ENCODE data around the gene ZAP70.
"Not testable (repeated sequence)": the region's sequence is repeated elsewhere in the genome, so short reads cannot be mapped to it uniquely, and the experiment has no call there.

ZAP70 gene

GRCh38 chr2:97711394-97711711 is 2.0 kb upstream of the ZAP70 start:
- Histone ChIP-seq H3K4me3 (ENCODE audit: low read depth in 1 of 2, low read length in 2 of 2) (no peak overlapping the region), H3K27ac (ENCODE audit: low read length) (no peak overlapping the region), H3K36me3 (ENCODE audit: control insufficient read depth in 1 of 2, insufficient read depth in 2 of 2, low read length in 2 of 2) (no peaks in the 10 kb centered on the region), H3K27me3 (ENCODE audit: low read depth, low read length) (no peaks in the 10 kb centered on the region), H3K9me3 (ENCODE audit: control insufficient read depth in 1 of 2, low read length in 2 of 2) (no peaks in the 10 kb centered on the region), H3K4me1 (ENCODE audit: control insufficient read depth in 1 of 2, insufficient read depth in 2 of 2, low read length in 2 of 2) (no peaks in the 10 kb centered on the region)

GRCh38 chr2:97712175-97712574 is 1.2 kb upstream of the ZAP70 start:
- H3K9me3 ChIP-seq (ENCODE audit: control insufficient read depth in 1 of 2, low read length in 2 of 2); H3K27me3 ChIP-seq (ENCODE audit: low read depth, low read length); H3K36me3 ChIP-seq (ENCODE audit: control insufficient read depth in 1 of 2, insufficient read depth in 2 of 2, low read length in 2 of 2); H3K27ac ChIP-seq (ENCODE audit: low read length); H3K4me1 ChIP-seq (ENCODE audit: control insufficient read depth in 1 of 2, insufficient read depth in 2 of 2, low read length in 2 of 2); H3K4me3 ChIP-seq (ENCODE audit: low read depth in 1 of 2, low read length in 2 of 2): not testable (repeated sequence)

- Histone ChIP-seq H3K4me3 (ENCODE audit: low read depth in 1 of 2, low read length in 2 of 2) (no peak overlapping the region), H3K36me3 (ENCODE audit: control insufficient read depth in 1 of 2, insufficient read depth in 2 of 2, low read length in 2 of 2) (no peaks in the 10 kb centered on the region), H3K27ac (ENCODE audit: low read length) (no peak overlapping the region), H3K27me3 (ENCODE audit: low read depth, low read length) (no peaks in the 10 kb centered on the region), H3K4me1 (ENCODE audit: control insufficient read depth in 1 of 2, insufficient read depth in 2 of 2, low read length in 2 of 2) (no peaks in the 10 kb centered on the region), H3K9me3 (ENCODE audit: control insufficient read depth in 1 of 2, low read length in 2 of 2) (no peaks in the 10 kb centered on the region)
Observed at GRCh38 chr2:97712693-97713295, 582 bp upstream of the ZAP70 start.

GRCh38 chr2:97714084-97714949 is 941 bp downstream of the ZAP70 start:
- Histone ChIP-seq H3K4me1 (ENCODE audit: control insufficient read depth in 1 of 2, insufficient read depth in 2 of 2, low read length in 2 of 2) (no peaks in the 10 kb centered on the region), H3K9me3 (ENCODE audit: control insufficient read depth in 1 of 2, low read length in 2 of 2) (no peaks in the 10 kb centered on the region), H3K36me3 (ENCODE audit: control insufficient read depth in 1 of 2, insufficient read depth in 2 of 2, low read length in 2 of 2) (no peaks in the 10 kb centered on the region), H3K27ac (ENCODE audit: low read length) (no peak overlapping the region), H3K4me3 (ENCODE audit: low read depth in 1 of 2, low read length in 2 of 2) (no peak overlapping the region), H3K27me3 (ENCODE audit: low read depth, low read length) (no peaks in the 10 kb centered on the region)

GRCh38 chr2:97714950-97715652 is 1.7 kb downstream of the ZAP70 start:
- Histone ChIP-seq H3K36me3 (ENCODE audit: control insufficient read depth in 1 of 2, insufficient read depth in 2 of 2, low read length in 2 of 2) (no peaks in the 10 kb centered on the region), H3K27ac (ENCODE audit: low read length) (no peak overlapping the region), H3K9me3 (ENCODE audit: control insufficient read depth in 1 of 2, low read length in 2 of 2) (no peaks in the 10 kb centered on the region), H3K4me3 (ENCODE audit: low read depth in 1 of 2, low read length in 2 of 2) (no peak overlapping the region), H3K4me1 (ENCODE audit: control insufficient read depth in 1 of 2, insufficient read depth in 2 of 2, low read length in 2 of 2) (no peaks in the 10 kb centered on the region), H3K27me3 (ENCODE audit: low read depth, low read length) (no peaks in the 10 kb centered on the region)

- Histone ChIP-seq H3K27me3 (ENCODE audit: low read depth, low read length) (no peaks in the 10 kb centered on the region), H3K4me1 (ENCODE audit: control insufficient read depth in 1 of 2, insufficient read depth in 2 of 2, low read length in 2 of 2) (no peaks in the 10 kb centered on the region), H3K9me3 (ENCODE audit: control insufficient read depth in 1 of 2, low read length in 2 of 2) (no peaks in the 10 kb centered on the region), H3K4me3 (ENCODE audit: low read depth in 1 of 2, low read length in 2 of 2) (no peak overlapping the region), H3K36me3 (ENCODE audit: control insufficient read depth in 1 of 2, insufficient read depth in 2 of 2, low read length in 2 of 2) (no peaks in the 10 kb centered on the region), H3K27ac (ENCODE audit: low read length) (no peak overlapping the region)
Observed at GRCh38 chr2:97715951-97716694, 2.7 kb downstream of the ZAP70 start.

- no peak overlapping the region for H3K4me3 ChIP-seq (ENCODE audit: low read depth in 1 of 2, low read length in 2 of 2)
- H3K9me3 ChIP-seq (ENCODE audit: control insufficient read depth in 1 of 2, low read length in 2 of 2) = no peaks in the 10 kb centered on the region
- H3K36me3 ChIP-seq (ENCODE audit: control insufficient read depth in 1 of 2, insufficient read depth in 2 of 2, low read length in 2 of 2) = no peaks in the 10 kb centered on the region
- H3K27me3 ChIP-seq (ENCODE audit: low read depth, low read length) = no peaks in the 10 kb centered on the region
- H3K4me1 ChIP-seq (ENCODE audit: control insufficient read depth in 1 of 2, insufficient read depth in 2 of 2, low read length in 2 of 2) = no peaks in the 10 kb centered on the region
- H3K27ac ChIP-seq (ENCODE audit: low read length) = no peak overlapping the region
Observed at GRCh38 chr2:97716695-97717612, 3.6 kb downstream of the ZAP70 start.

GRCh38 chr2:97717613-97717995 is 4.2 kb downstream of the ZAP70 start:
- Histone ChIP-seq H3K4me3 (ENCODE audit: low read depth in 1 of 2, low read length in 2 of 2) (no peak overlapping the region), H3K9me3 (ENCODE audit: control insufficient read depth in 1 of 2, low read length in 2 of 2) (no peaks in the 10 kb centered on the region), H3K27me3 (ENCODE audit: low read depth, low read length) (peaks cover 2% of the 10 kb centered on the region), H3K4me1 (ENCODE audit: control insufficient read depth in 1 of 2, insufficient read depth in 2 of 2, low read length in 2 of 2) (no peaks in the 10 kb centered on the region), H3K36me3 (ENCODE audit: control insufficient read depth in 1 of 2, insufficient read depth in 2 of 2, low read length in 2 of 2) (no peaks in the 10 kb centered on the region), H3K27ac (ENCODE audit: low read length) (no peak overlapping the region)

GRCh38 chr2:97718051-97718882 is 4.9 kb downstream of the ZAP70 start:
- peaks cover 4% of the 10 kb centered on the region for H3K27me3 ChIP-seq (ENCODE audit: low read depth, low read length)
- no peaks in the 10 kb centered on the region for H3K36me3 ChIP-seq (ENCODE audit: control insufficient read depth in 1 of 2, insufficient read depth in 2 of 2, low read length in 2 of 2)
- no peaks in the 10 kb centered on the region for H3K4me1 ChIP-seq (ENCODE audit: control insufficient read depth in 1 of 2, insufficient read depth in 2 of 2, low read length in 2 of 2)
- no peak overlapping the region for H3K27ac ChIP-seq (ENCODE audit: low read length)
- no peaks in the 10 kb centered on the region for H3K9me3 ChIP-seq (ENCODE audit: control insufficient read depth in 1 of 2, low read length in 2 of 2)
- no peak overlapping the region for H3K4me3 ChIP-seq (ENCODE audit: low read depth in 1 of 2, low read length in 2 of 2)

GRCh38 chr2:97718942-97719341 is 5.6 kb downstream of the ZAP70 start:
- peaks cover 4% of the 10 kb centered on the region for H3K27me3 ChIP-seq (ENCODE audit: low read depth, low read length)
- H3K9me3 ChIP-seq (ENCODE audit: control insufficient read depth in 1 of 2, low read length in 2 of 2) = no peaks in the 10 kb centered on the region
- H3K36me3 ChIP-seq (ENCODE audit: control insufficient read depth in 1 of 2, insufficient read depth in 2 of 2, low read length in 2 of 2) = no peaks in the 10 kb centered on the region
- H3K4me3 ChIP-seq (ENCODE audit: low read depth in 1 of 2, low read length in 2 of 2) = no peak overlapping the region
- H3K4me1 ChIP-seq (ENCODE audit: control insufficient read depth in 1 of 2, insufficient read depth in 2 of 2, low read length in 2 of 2) = no peaks in the 10 kb centered on the region
- no peak overlapping the region for H3K27ac ChIP-seq (ENCODE audit: low read length)
